NCI-H345 treated with DMSO at 0.1 percent for 48 hours (cell line): ENCODE data around the gene FBXO10.
"Not testable (repeated sequence)": the region's sequence is repeated elsewhere in the genome, so short reads cannot be mapped to it uniquely, and the experiment has no call there.

ENCODE experiments used
- DNase-seq: peaks from one replicate; lab custom pipeline; 2025; ENCODE audit not compliant: unreplicated experiment; lab: John Stamatoyannopoulos, UW

The FBXO10 gene

DNA sequence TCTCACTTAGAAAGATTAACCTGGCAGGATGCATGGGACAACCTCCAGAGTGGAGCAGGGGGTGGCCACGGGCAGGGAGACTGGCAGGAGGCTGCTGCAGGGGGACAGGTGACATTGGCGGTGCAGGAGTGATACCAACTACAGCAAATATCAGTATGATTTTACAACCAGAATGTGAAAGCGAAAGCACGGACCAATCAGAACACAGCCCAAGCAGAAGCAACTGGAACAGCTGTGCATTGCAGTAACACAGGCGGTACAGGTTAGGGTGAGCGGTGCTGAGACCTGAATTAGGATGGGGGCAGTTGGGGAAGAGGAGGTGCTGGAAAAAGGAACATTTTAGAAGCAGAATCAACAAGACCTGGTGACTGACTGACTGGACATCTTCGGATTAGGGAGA, 61.2 kb downstream of the FBXO10 start:
- no peak for DNase-seq

GRCh38 chr9:37514415-37514814, 61.8 kb downstream of the FBXO10 start:
- DNase-seq = not testable (repeated sequence)

GRCh38 chr9:37512437-37512836, 63.7 kb downstream of the FBXO10 start:
- DNase-seq = no peak

DNA sequence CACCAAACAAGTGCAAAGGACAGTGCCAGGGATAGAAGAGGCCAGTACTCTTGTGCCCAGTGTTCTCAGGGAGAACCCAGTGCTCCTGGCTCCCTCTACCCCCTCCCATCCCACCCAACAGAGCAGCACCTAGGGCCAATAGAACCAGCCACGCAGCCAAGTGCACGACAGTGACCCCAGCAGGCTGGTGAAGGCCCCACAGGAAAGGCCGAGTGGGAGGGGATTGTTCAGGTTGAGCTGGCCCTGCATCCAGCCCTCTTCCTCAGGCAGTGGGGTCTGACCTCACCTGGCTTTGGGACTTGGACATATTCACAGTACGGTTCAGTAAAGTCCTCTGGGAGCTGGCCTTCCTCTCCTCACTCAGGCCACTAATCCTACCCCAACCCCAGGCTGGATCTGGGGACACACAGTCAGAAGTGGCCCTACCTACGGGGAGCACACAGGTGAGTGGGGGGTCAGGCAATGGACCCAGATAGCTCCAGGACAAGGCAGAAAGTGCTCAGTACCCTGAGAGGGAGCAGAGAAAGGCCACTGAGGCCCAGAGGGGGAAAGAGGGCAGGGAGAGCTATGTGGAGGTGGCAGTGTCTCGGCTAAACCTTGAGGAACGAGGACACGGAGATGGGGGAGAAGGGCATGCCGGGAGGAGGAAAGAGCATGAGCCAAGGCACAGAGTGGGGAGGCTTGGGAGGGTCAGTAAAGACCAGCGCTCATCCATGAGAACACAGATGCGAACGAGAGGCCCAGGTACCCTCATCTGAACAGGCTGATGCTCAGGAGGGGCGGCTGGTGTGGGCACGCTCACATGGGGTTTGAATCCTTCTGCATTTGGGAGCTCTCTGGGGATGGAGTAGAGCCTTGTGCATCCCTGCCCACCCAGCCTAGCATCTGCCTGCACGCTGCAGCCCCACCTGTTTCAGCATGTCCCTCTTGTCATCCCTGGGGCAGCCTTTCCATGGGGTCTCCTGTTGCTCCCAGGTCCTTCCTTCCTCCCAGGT, 64.9 kb downstream of the FBXO10 start:
- DNase-seq = no peak

- DNase-seq = not testable (repeated sequence)
Observed at GRCh38 chr9:37510053-37510452, 66.1 kb downstream of the FBXO10 start.

DNA sequence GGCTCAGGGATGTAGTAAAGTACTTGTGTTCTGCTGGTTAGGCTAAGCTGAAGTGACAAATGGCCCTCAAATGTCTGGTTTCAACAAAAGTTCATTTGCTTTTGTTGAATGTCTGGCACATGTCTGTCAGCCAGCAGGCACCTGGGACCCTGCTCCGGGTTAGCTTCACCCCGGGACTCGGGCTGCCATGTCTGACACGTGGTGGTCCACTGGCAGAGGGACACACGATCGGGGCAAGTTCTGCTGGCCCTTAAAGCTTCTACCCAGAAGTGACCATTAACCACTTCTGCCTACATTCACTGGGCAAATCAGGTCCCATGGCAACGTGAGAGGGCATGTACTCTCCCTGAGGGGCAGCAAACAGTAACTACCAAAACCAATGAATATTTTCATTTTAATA, 66.6 kb downstream of the FBXO10 start:
- no peak for DNase-seq

DNA sequence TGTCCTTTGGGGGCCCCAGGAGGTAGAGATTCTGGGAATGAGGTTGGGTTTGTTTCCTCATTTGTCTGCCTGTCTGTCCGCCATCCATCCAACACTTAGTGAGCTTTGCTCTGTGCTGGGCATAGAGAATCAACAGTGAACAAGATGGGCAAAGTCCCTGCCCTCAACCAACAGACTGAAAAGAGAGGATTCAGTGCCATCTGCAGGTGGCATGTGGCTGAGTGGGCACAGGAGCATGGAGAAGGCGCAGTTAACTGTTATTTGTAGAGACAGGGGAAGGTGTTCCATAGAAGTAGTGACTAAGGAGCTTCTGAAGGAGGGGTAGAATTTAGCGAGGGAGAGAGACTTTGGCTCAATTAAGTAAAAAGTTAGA, 67.4 kb downstream of the FBXO10 start:
- DNase-seq = no peak

GRCh38 chr9:37508135-37508833, 67.9 kb downstream of the FBXO10 start:
- no peak for DNase-seq

DNA sequence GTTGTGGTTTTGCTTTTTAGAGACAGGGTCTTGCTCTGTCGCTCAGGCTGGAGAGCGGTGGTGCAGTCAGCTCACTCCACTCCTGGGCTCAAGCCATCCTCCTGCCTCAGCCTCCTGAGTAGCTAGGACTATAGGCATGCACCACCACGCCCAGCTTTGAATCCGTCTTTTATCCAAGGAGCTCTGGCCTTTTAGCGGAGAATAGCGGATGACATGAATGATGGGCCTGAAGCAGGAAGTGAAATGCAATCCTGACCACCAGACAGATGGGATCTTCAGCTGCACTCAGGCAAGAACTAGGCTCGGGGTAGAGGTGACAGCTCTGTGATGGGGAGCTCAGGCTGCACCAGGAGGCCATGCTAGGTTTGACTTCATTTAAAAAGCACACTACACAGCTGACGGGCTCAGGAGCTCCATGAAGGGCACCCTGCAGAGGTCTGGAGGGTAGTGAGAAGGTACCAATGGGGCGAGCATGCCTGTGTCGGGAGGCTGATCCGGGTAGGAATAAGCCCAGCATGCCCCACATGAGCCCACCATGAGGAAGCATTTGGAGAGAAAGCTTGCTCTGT, 68.5 kb downstream of the FBXO10 start:
- DNase-seq = no peak

GRCh38 chr9:37504605-37505004, 71.6 kb downstream of the FBXO10 start:
- no peak for DNase-seq

GRCh38 chr9:37503736-37504135, 72.4 kb downstream of the FBXO10 start:
- DNase-seq = no peak

GRCh38 chr9:37501957-37502596, 74.1 kb downstream of the FBXO10 start:
- no peak for DNase-seq

- DNase-seq = no peak
Observed at GRCh38 chr9:37499297-37499696, 76.9 kb downstream of the FBXO10 start.

DNA sequence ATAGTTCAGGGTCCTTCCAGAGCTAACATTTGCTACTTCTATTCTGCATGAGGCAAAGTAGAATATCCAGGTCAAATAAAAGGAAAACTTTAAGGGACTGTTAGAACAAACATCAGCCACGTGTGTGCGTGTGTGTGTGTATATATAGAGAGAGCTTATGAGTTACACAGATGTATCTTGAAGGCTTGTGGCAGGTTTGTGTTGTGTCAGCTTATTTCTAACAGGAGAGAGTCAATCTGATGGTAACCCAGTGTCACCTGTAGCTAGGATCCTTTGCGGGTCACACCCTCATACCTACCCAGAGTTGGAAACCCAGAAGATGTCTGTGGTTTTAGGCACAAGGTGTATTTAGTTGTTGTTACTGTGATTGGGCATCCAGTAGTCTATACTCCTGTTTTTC, 77.7 kb downstream of the FBXO10 start:
- no peak for DNase-seq

DNA sequence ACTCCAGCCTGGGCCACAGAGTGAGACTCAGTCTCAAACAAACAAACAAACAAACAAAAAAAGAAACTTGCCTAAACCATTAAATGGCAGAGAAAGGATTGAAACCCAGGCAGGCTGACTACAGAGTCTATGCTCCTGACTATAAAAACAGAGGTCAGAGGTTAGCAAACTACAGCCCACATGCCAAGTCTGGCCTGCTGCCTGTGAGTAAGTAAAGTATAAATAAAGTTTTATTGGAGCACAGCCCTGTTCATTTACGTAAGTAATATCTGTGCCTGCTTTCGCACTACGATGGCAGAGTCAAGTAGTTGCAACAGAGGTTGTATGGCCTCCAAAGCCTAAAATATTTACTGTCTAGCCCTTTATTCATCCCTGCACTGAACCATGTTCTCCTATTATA, 78.9 kb downstream of the FBXO10 start:
- no peak for DNase-seq

DNA sequence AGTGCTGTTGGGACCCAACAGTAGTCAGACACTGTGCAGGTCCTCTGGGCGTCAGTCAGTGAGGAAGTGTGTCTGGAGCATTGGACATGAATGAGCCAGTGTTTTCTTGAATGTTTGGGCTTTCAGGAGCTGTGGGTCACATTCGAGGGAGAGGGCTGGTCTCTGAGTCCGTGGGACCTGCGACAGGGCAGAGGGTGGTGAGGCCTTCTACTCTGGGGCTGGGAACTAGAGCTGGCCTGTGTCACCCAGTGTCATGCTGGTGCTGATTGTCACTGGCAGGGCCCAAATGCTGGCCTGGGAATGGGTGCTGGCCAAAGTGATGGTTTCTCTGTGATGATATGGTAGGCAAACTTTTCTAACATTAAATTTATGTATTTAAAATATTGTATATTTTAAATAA, 80.2 kb downstream of the FBXO10 start:
- DNase-seq = no peak

- DNase-seq = no peak
Observed at GRCh38 chr9:37495571-37495970, 80.6 kb downstream of the FBXO10 start.

- no peak for DNase-seq
Observed at GRCh38 chr9:37491939-37492338, 84.2 kb downstream of the FBXO10 start.

DNA sequence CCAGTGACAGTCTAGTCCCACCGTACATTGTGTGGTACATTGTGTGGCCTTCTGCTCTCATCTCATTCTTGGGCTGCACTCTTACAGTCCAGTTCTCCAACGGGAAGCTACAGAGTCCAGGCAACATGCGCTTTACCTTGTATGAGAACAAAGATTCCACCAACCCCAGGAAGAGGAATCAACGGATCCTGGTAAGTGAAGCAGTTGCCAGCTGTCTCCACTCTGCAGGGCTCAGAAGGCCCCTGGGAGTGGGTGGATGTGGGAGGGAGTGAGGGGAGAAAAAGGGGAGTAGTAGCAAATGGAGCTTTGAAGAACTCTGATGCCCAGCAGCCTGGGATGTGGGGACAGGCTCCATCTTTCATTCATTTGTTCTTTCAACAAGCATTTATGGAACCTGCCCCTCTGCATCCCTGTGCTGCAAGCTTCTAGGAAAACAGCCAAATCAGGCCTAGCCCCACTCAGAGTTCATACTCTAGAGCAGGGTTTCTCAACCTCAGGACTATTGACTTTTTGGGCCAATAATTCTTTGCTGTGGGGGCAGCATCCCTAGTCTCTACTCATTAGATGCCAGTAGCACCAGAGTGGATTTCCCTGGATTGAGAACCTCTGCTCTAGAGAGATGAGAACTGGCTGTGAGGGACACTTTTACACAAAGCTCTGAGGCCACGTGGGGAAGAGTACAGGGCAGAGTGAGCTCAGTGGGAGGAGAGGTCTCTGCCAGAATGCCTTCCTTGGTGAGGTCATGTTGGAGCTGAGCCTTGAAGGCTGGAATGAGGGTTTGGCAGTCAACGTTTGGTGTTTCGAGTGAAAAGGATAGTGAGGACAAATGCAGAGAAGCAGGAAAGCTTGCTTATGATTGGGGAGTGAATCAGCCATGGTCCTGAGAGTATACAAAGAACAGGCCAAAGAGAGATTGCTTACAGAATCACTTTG, 89.3 kb downstream of the FBXO10 start:
- DNase-seq = no peak

DNA sequence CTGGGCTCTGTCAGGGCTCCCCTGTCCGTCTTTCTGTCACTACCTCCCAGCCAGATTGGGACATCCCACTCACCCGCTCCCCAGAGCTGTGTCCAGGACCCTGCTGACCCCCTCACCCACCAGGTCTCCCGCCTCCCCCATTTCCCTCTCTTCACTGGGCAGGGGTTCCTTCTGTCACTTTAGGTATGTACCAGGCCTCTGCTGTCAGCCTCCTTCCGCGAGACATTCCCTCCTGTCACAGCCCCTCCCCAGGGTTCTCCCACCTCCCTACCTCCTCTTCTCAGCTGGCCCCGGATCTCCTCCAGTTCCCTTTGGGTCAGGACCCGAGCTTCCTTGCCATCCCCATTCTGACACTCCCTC, 89.9 kb downstream of the FBXO10 start:
- no peak for DNase-seq
